HL-60/S4 treated with phorbol 12-myristate 13-acetate at 8.2 ng/mL for 4 days and 3 days (cell line): ENCODE measurements around the gene RNF175.

Source experiments
- in situ Hi-C: fragments of 300-500 bp; cut with MboI; formaldehyde crosslinking; loops from 2 replicates; pipeline ENCODE4 v1.15.0; 2022; ENCODE audit warnings: low sequenced_read_pairs

Gene RNF175

GRCh38 chr4:153759407-153760316 is at the start of gene RNF175:
Gene RNF175 (minus strand): TSS chr4:153760024. CDS start chr4:153759862, 162 bp downstream.
- in situ Hi-C loops = no loop called here

- in situ Hi-C loops = no loop called here
These were observed 49.5 kb upstream of the RNF175 start for GRCh38 chr4:153809307-153809706.

- in situ Hi-C loops = no loop called here
These were observed 48.4 kb upstream of the RNF175 start for GRCh38 chr4:153808175-153808574.

- in situ Hi-C loops = no loop called here
These were observed 46.2 kb upstream of the RNF175 start for GRCh38 chr4:153806073-153806472.

GRCh38 chr4:153804722-153805121 is 44.9 kb upstream of the RNF175 start:
- in situ Hi-C loops = no loop called here

- in situ Hi-C loops = no loop called here
These were observed 39.9 kb upstream of the RNF175 start for GRCh38 chr4:153799694-153800074.

- in situ Hi-C loops = no loop called here
These were observed 39.3 kb upstream of the RNF175 start for GRCh38 chr4:153798901-153799693.

- in situ Hi-C loops = no loop called here
These were observed 38.6 kb upstream of the RNF175 start for GRCh38 chr4:153798420-153798819.

- in situ Hi-C loops = no loop called here
These were observed 34.2 kb upstream of the RNF175 start for GRCh38 chr4:153794006-153794405.

- in situ Hi-C loops = no loop called here
These were observed 32.9 kb upstream of the RNF175 start for GRCh38 chr4:153792618-153793247.

GRCh38 chr4:153791746-153792617 is 32.2 kb upstream of the RNF175 start:
- in situ Hi-C loops = no loop called here

GRCh38 chr4:153790962-153791551 is 31.2 kb upstream of the RNF175 start:
- in situ Hi-C loops = no loop called here

- in situ Hi-C loops = no loop called here
These were observed 30.7 kb upstream of the RNF175 start for GRCh38 chr4:153790500-153790865.

- in situ Hi-C loops = no loop called here
These were observed 30.1 kb upstream of the RNF175 start for GRCh38 chr4:153789741-153790499.

GRCh38 chr4:153788413-153789276 is 28.8 kb upstream of the RNF175 start, which contains the start of gene SFRP2:
Gene SFRP2 (minus strand): TSS chr4:153789083. CDS start chr4:153788835, 248 bp downstream.
- in situ Hi-C loops = no loop called here

- in situ Hi-C loops = no loop called here
These were observed 28.2 kb upstream of the RNF175 start for GRCh38 chr4:153788051-153788412.

- in situ Hi-C loops = no loop called here
These were observed 27.8 kb upstream of the RNF175 start for GRCh38 chr4:153787575-153787974.

- in situ Hi-C loops = no loop called here
These were observed 27.3 kb upstream of the RNF175 start for GRCh38 chr4:153787061-153787560.
